ENCODE data around the gene PRKD1.

- no peak for TF ChIP-seq POLR2A (IDR thresholded peaks at IDR 0.05)
- TF ChIP-seq, protein P1, sequence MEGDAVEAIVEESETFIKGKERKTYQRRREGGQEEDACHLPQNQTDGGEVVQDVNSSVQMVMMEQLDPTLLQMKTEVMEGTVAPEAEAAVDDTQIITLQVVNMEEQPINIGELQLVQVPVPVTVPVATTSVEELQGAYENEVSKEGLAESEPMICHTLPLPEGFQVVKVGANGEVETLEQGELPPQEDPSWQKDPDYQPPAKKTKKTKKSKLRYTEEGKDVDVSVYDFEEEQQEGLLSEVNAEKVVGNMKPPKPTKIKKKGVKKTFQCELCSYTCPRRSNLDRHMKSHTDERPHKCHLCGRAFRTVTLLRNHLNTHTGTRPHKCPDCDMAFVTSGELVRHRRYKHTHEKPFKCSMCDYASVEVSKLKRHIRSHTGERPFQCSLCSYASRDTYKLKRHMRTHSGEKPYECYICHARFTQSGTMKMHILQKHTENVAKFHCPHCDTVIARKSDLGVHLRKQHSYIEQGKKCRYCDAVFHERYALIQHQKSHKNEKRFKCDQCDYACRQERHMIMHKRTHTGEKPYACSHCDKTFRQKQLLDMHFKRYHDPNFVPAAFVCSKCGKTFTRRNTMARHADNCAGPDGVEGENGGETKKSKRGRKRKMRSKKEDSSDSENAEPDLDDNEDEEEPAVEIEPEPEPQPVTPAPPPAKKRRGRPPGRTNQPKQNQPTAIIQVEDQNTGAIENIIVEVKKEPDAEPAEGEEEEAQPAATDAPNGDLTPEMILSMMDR (IDR thresholded peaks at IDR 0.05), result no peak
Measured at GRCh38 chr14:29898470-29898869, 29.2 kb downstream of the PRKD1 start.

Measured in right lobe of liver (tissue), 4 donors.